NCI-H1417 treated with DMSO at 0.1 percent for 48 hours (cell line): ENCODE measurements around the gene KAT2B.
"Not testable (repeated sequence)": the region's sequence is repeated elsewhere in the genome, so short reads cannot be mapped to it uniquely, and the experiment has no call there.

ENCODE experiments used
- DNase-seq: peaks from one replicate; lab custom pipeline; 2025; lab: John Stamatoyannopoulos, UW

KAT2B gene

GRCh38 chr3:20039765-20040547 is at the start of gene KAT2B:
Gene KAT2B (plus strand): TSS chr3:20040446. CDS start chr3:20040478, 32 bp downstream.
- no peak for DNase-seq

GRCh38 chr3:19994796-19995195 is 45.5 kb upstream of the KAT2B start:
- DNase-seq: no peak

DNA sequence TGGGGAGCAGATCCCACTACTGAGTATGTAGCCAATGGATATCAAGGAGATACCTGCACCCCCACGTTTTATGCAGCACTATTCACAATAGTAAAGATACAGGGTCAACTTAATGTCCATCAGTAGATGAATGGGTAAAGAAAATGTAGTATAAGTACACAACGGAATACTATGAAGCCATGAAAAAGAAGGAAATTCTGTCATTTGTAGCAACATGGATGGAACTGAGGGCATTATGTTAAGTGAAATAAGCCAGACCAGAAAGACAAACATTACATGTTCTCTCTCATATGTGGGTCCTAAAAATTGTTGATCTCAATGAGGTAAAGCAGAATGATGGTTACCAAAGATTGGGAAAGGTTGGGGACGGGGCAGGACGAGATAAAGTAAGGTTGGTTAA is 42.7 kb upstream of the KAT2B start:
- DNase-seq: no peak

GRCh38 chr3:20001932-20002331 is 38.3 kb upstream of the KAT2B start:
- DNase-seq: no peak

GRCh38 chr3:20007960-20008359 is 32.3 kb upstream of the KAT2B start:
- DNase-seq: no peak

DNA sequence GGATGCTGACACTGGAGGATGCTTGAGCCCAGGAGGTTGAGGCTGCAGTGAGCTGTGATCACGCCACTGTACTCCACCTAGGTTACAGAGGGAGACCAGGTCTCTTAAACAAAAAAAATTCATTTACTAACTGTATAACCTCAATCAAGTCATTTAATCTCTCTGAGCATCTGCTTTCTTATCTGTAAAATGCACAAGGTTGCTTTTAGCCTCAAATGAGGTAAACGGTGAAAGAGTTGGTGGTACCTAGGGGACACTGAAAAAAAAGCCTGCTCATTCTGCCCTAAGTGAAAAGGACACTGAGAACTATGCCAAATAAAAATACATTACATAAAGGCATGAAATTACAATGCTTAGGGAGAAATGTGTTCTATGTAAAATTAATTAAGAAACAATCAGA is 31.6 kb upstream of the KAT2B start:
- DNase-seq: no peak

- DNase-seq: no peak
Measured at GRCh38 chr3:20012164-20012563, 28.1 kb upstream of the KAT2B start, which contains the start of gene PP2D1. Gene PP2D1 (minus strand): TSS chr3:20012264. CDS start chr3:20012072, 192 bp downstream.

DNA sequence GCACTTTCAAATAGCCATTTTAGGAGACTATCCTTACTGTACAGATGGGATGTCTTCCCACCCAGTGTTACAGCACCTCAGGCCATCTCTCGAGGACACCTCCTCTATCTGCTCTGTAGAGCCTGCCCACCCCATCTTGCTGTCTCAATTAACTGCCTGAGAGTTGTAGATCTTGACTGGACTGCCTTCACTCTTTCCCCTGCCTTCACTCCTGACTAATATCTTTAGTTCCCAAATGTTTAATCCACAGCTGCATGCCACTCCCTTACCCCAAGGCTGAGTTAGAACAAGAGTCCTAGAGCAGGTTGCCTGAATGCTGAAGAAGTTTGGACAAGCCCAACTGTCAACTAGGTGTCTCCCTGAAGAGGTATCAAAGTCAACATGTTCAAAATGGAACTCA is 26.9 kb upstream of the KAT2B start:
- DNase-seq: no peak

- DNase-seq: no peak
Measured at GRCh38 chr3:20015525-20015924, 24.7 kb upstream of the KAT2B start.

- DNase-seq: not testable (repeated sequence)
Measured at GRCh38 chr3:20016076-20016475, 24.2 kb upstream of the KAT2B start.

DNA sequence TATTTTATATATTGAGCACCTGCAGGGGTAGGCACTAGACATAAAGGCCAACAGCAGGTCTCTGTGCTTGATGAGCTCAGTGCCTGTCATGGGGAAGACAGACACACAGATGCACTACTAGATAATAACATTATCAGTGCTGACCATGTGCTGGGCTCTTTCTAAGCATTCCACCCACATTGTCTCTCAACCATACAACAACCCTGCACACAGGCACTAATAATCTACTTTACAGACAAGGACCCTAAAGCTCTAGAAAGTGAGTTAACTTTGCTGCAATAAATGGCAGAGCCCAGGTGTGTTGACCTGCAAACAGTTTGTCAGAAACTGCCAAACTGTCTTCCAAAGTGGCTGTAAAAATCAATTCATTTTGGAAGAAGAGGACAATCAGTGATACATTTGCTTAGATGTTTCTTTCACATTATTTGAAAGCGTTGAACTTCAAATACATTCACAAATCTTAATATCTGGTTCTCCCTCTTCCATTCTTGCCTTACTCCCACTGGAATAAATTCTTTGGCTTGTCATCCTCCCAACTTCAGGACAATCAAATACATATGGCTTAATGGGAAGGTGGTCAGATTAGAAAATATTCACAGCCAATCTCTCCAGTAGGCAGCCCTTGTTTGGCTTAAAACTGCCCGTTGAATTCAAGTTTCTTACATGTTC is 17.2 kb upstream of the KAT2B start:
- no peak for DNase-seq

GRCh38 chr3:20023623-20024405 is 16.4 kb upstream of the KAT2B start:
- no peak for DNase-seq

DNA sequence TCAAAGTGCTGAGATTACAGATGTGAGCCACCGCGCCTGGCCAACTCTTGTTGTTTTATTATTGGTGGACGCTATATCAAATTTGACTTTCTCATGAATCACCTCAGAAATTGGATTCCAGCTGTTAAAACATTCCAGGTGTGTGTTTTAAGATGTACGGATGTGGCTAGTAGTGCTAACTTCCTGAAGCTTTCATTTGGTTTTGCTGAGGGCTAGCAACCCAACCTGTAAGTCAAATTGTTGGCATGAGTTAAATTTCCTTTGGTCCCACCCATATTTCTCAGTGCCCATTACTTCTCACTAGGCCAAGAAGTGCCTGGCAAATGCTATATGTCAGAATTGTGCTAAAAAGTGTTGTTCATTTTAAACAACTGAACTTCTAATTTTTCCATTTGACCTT is 13.1 kb upstream of the KAT2B start:
- no peak for DNase-seq

DNA sequence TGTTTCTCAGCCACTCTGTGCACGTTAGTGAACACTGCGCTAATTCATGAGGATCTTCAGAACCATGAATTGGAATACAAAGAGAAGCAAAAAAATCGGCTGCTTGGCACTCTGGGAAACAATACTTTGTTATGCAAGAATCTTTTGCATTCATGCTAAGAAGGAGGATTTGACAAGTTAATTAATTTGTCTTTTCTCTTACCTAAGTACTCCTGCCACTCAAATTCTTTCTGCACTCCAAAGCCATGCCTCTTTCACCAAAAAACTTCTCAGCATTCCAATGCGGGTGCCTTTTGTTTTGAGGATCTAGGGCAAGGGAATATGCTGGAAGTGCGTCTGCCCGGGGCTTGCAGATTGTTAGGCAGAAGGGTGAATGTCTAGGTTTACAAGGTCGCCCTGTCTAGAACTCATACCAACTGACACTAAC is 11.3 kb upstream of the KAT2B start:
- DNase-seq: no peak

DNA sequence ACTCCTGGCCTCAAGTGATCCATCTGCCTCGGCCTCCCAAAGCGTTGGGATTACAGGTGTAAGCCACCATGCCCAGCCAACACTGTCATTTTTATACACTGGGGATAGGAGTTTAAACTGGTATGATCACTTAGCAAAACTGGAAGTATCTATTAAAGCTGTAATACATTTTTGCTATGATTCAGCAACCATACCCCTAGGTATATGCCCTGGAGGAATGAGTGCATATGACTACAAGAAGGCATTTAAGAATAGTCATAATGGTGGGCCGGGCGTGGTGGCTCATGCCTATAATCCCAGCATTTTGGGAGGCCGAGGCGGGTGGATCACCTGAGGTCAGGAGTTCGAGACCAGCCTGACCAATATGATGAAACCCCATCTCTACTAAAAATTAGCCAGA is 8.3 kb upstream of the KAT2B start:
- not testable (repeated sequence) for DNase-seq

DNA sequence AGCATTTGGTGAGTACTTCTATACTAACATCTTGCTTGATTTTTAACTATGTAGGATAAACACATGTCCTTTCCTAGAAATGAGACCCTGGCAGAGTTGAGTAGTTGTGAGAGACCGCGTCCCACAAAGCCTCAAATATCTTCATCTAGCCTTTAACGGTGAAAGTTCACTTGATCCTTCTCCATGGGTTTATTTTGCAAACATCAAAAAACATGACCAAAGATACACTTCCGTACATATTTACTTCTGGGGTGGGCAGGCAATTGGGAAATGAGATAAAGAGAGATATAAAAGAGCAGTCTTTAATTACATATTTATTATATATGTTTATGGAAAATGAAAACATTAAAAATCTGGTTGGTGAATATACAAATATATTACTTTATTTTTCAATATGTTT is 5.2 kb upstream of the KAT2B start:
- DNase-seq: no peak

- no peak for DNase-seq
Measured at GRCh38 chr3:20037255-20037996, 2.8 kb upstream of the KAT2B start.

DNA sequence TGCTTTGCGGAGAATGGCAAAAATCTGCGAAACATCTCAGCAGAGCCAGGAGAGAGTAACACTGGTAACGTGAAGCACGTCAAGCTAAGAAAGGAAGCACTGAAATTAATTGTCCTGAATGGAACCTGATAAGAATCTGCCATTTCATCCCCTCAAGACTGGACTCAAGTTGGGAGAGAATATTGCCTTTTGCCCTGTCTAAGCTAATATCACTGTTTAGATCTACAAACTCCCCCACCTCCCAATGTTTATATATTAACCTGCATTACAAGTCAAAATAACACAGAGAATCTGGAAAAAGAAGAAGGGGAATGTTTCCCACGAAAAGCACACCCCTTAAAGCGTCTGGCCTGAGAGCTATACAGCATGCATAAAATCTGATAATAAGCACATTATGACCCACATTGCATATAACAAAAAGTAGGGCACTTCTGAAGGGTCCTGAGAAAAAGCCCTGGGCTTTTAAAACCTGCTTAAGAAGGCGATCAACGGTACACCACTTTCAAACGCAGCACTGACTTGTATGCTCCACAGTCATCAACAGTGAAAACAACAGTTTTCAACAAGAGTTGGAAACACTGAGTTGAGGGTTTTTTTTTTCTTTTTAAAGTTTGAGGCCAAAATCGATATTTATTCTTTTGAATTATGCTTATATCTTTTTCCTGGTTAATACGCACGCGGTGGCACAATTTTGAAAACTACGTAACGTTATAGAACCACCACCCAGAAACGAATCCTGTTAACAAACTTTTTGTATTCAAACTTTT is 1.4 kb upstream of the KAT2B start:
- no peak for DNase-seq

- DNase-seq: no peak
Measured at GRCh38 chr3:20039466-20039764, 831 bp upstream of the KAT2B start.

DNA sequence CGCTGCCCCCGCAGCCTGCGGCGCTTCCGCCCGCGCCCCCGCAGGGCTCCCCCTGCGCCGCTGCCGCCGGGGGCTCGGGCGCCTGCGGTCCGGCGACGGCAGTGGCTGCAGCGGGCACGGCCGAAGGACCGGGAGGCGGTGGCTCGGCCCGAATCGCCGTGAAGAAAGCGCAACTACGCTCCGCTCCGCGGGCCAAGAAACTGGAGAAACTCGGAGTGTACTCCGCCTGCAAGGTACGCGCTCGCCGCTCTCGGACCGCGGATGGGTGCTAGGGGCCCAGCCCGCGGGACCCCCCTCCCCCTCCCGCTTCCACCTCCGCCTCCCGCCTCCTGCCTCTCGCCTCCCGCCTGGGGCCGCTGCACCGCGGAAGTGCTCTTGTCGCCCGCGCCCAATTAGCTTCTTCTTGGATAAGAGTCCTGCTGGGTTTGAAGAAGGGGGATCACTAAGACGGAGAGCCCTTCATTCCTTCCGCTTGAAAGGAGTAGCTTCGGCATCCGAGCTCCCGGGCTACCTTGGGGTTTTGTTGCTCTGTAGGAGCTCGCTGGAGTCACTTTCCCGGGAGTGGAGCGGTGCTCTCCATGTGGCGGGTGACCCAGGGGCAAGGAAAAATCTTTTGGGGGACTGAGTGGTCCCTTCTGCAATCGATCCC is 426 bp downstream of the KAT2B start:
- DNase-seq: no peak

DNA sequence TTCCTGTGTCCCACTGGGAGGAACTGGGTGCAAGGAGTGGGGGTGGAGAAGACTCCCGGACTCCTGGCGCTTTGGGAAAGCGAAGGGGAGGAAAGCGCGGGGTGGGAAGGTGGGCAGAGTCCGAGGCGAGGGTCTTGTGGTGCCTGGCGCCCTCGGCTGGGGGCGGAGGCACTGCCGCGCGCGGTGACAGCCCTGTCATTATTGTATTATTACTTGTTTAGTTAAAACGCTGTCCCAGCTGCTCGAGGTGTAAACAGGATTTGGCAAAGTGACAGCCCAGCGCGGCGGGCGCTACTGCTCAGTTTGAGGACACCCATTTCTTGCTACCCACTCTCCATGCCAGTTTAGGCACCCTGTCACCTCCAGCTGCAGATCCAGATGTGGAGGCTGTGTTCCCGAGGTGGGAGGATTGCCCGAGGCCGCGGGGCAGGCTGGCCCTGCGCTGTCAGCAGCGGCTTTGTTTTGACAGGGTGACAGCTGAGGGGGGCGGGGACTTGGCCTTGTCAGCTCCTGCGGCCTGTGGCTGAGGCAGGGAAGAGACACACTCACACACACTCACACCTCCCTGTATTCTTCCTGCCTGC is 1.0 kb downstream of the KAT2B start:
- no peak for DNase-seq
